Measurements from ENCODE around the gene GOLGA6L7. TPM values are rescaled to one million over a fixed set of nuclear protein-coding genes. Genes with fewer than 3 reads are reported as not detected.
"Not testable (repeated sequence)": the region's sequence is repeated elsewhere in the genome, so short reads cannot be mapped to it uniquely, and the experiment has no call there.

Gene GOLGA6L7
- total and polyA plus RNA-seq, 7 experiments from 2014 or later = not detected

GRCh38 chr15:28854578-28854977, 6.1 kb upstream of the GOLGA6L7 start:
- CTCF ChIA-PET; H3K36me3 ChIP-seq (ENCODE audit: control insufficient read depth in 2 of 3, insufficient read depth in 3 of 3, low read length in 3 of 3); DNase-seq; H3K4me1 Mint-ChIP-seq; intact Hi-C loops (cut with micrococcal nuclease); H3K9me3 Mint-ChIP-seq; ATAC-seq; H3K27ac Mint-ChIP-seq; H3K9me3 ChIP-seq (ENCODE audit: control insufficient read depth in 2 of 3, low read length in 3 of 3); H3K4me3 Mint-ChIP-seq; H3K27ac ChIP-seq (ENCODE audit: low read depth, low read length); H3K27me3 Mint-ChIP-seq; H3K4me3 ChIP-seq (ENCODE audit: low read length); H3K4me1 ChIP-seq (ENCODE audit: control insufficient read depth in 2 of 2, insufficient read depth in 2 of 2, low read length in 2 of 2); H3K27me3 ChIP-seq (ENCODE audit: control insufficient read depth in 2 of 2, insufficient read depth in 2 of 2, low read length in 2 of 2); POLR2A ChIA-PET: not testable (repeated sequence)
- H3K36me3 Mint-ChIP-seq = peaks cover 0 to 12% (median 0%) of the 10 kb centered on the region in 5 donors

GRCh38 chr15:28853654-28854053, 5.2 kb upstream of the GOLGA6L7 start:
- H3K9me3 Mint-ChIP-seq, CTCF ChIA-PET: not testable (repeated sequence)

DNA sequence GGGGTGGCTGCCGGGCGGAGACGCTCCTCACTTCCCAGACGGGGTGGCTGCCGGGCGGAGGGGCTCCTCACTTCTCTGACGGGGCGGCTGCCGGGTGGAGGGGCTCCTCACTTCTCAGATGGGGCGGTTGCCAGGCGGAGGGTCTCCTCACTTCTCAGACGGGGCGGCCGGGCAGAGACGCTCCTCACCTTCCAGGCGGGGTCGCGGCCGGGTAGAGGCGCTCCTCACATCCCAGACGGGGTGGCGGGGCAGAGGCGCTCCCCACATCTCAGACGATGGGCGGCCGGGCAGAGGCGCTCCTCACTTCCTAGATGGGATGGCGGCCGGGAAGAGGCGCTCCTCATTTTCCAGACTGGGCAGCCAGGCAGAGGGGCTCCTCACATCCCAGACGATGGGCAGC, 1.3 kb upstream of the GOLGA6L7 start:
- H3K9me3 ChIP-seq (ENCODE audit: control insufficient read depth in 2 of 3, low read length in 3 of 3); H3K27me3 ChIP-seq (ENCODE audit: control insufficient read depth in 2 of 2, insufficient read depth in 2 of 2, low read length in 2 of 2); H3K36me3 ChIP-seq (ENCODE audit: control insufficient read depth in 2 of 3, insufficient read depth in 3 of 3, low read length in 3 of 3); H3K4me3 ChIP-seq (ENCODE audit: low read length); CTCF ChIA-PET; intact Hi-C loops (cut with micrococcal nuclease); DNase-seq; H3K27ac Mint-ChIP-seq; H3K9me3 Mint-ChIP-seq; H3K4me1 ChIP-seq (ENCODE audit: control insufficient read depth in 2 of 2, insufficient read depth in 2 of 2, low read length in 2 of 2); H3K36me3 Mint-ChIP-seq; ATAC-seq; H3K4me3 Mint-ChIP-seq; H3K27ac ChIP-seq (ENCODE audit: low read depth, low read length); H3K27me3 Mint-ChIP-seq; POLR2A ChIA-PET: not testable (repeated sequence)
- H3K4me1 Mint-ChIP-seq = peaks cover 4 to 15% (median 8%) of the 10 kb centered on the region in 7 donors

More at GRCh38 chr15:28853654-28854053, 5.2 kb upstream of the GOLGA6L7 start:
- ATAC-seq; H3K4me3 ChIP-seq (ENCODE audit: low read length); intact Hi-C loops (cut with micrococcal nuclease); H3K27me3 ChIP-seq (ENCODE audit: control insufficient read depth in 2 of 2, insufficient read depth in 2 of 2, low read length in 2 of 2); H3K27ac Mint-ChIP-seq; H3K4me1 Mint-ChIP-seq; POLR2A ChIA-PET; H3K27ac ChIP-seq (ENCODE audit: low read depth, low read length); H3K9me3 ChIP-seq (ENCODE audit: control insufficient read depth in 2 of 3, low read length in 3 of 3); H3K36me3 ChIP-seq (ENCODE audit: control insufficient read depth in 2 of 3, insufficient read depth in 3 of 3, low read length in 3 of 3); H3K4me1 ChIP-seq (ENCODE audit: control insufficient read depth in 2 of 2, insufficient read depth in 2 of 2, low read length in 2 of 2); H3K27me3 Mint-ChIP-seq; H3K4me3 Mint-ChIP-seq; DNase-seq: not testable (repeated sequence)
- peaks cover 0 to 12% (median 0%) of the 10 kb centered on the region in 5 donors for H3K36me3 Mint-ChIP-seq

DNA sequence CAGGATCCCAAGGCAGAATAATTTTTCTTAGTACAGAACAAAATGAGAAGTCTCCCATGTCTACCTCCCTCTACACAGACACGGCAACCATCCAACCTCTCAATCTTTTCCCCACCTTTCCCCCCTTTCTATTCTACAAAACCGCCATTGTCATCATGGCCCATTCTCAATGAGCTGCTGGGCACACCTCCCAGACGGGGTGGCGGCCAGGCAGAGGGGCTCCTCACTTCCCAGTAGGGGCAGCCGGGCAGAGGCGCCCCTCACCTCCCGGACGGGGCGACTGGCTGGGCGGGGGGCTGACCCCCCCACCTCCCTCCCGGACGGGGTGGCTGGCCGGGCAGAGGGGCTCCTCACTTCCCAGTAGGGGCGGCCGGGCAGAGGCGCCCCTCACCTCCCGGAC, 827 bp upstream of the GOLGA6L7 start:
- not testable (repeated sequence) for H3K4me3 Mint-ChIP-seq

DNA sequence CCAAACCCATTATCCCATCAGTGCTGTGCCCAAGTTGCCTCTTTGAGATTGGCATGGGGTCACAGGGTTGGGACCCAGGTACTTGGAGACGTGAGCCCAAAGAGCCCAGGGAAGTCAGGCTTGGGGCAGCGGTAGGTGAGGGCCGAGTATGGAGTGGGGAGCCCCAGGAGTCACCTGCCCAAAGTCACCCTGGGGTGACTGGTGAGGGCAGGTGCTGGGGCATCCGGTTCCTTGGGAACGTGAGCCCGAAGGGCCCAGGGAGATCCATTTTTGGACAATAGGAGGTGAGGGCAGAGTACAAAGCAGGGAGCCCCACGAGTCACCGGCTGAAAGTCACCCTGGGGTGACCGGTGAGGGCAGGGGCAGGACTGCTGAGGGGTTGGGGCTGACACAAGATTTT, 485 bp downstream of the GOLGA6L7 start:
- intact Hi-C loops (cut with micrococcal nuclease); H3K9me3 Mint-ChIP-seq; ATAC-seq; H3K27me3 ChIP-seq (ENCODE audit: control insufficient read depth in 2 of 2, insufficient read depth in 2 of 2, low read length in 2 of 2); H3K4me3 ChIP-seq (ENCODE audit: low read length); H3K36me3 Mint-ChIP-seq; DNase-seq; H3K9me3 ChIP-seq (ENCODE audit: control insufficient read depth in 2 of 3, low read length in 3 of 3); H3K27me3 Mint-ChIP-seq; H3K4me3 Mint-ChIP-seq; CTCF ChIA-PET; H3K36me3 ChIP-seq (ENCODE audit: control insufficient read depth in 2 of 3, insufficient read depth in 3 of 3, low read length in 3 of 3); H3K4me1 ChIP-seq (ENCODE audit: control insufficient read depth in 2 of 2, insufficient read depth in 2 of 2, low read length in 2 of 2); H3K27ac ChIP-seq (ENCODE audit: low read depth, low read length); POLR2A ChIA-PET: not testable (repeated sequence)
- Mint-ChIP-seq H3K27ac (peak overlapping the region in 1 of 9 donors; percentile 12), H3K4me1 (peaks cover 4 to 15% (median 8%) of the 10 kb centered on the region in 7 donors)

More for the DNA sequence above, 827 bp upstream of the GOLGA6L7 start:
- H3K36me3 ChIP-seq (ENCODE audit: control insufficient read depth in 2 of 3, insufficient read depth in 3 of 3, low read length in 3 of 3); H3K4me3 ChIP-seq (ENCODE audit: low read length); H3K9me3 Mint-ChIP-seq; H3K36me3 Mint-ChIP-seq; CTCF ChIA-PET; H3K27ac ChIP-seq (ENCODE audit: low read depth, low read length); H3K27me3 Mint-ChIP-seq; H3K27me3 ChIP-seq (ENCODE audit: control insufficient read depth in 2 of 2, insufficient read depth in 2 of 2, low read length in 2 of 2); POLR2A ChIA-PET; ATAC-seq; H3K27ac Mint-ChIP-seq; H3K9me3 ChIP-seq (ENCODE audit: control insufficient read depth in 2 of 3, low read length in 3 of 3); intact Hi-C loops (cut with micrococcal nuclease); DNase-seq; H3K4me1 ChIP-seq (ENCODE audit: control insufficient read depth in 2 of 2, insufficient read depth in 2 of 2, low read length in 2 of 2): not testable (repeated sequence)
- peaks cover 4 to 15% (median 8%) of the 10 kb centered on the region in 7 donors for H3K4me1 Mint-ChIP-seq

- intact Hi-C loops (cut with micrococcal nuclease); H3K4me1 ChIP-seq (ENCODE audit: control insufficient read depth in 2 of 2, insufficient read depth in 2 of 2, low read length in 2 of 2); H3K9me3 ChIP-seq (ENCODE audit: control insufficient read depth in 2 of 3, low read length in 3 of 3); H3K9me3 Mint-ChIP-seq; H3K27me3 ChIP-seq (ENCODE audit: control insufficient read depth in 2 of 2, insufficient read depth in 2 of 2, low read length in 2 of 2); H3K4me3 Mint-ChIP-seq; CTCF ChIA-PET; H3K36me3 Mint-ChIP-seq; H3K27me3 Mint-ChIP-seq; POLR2A ChIA-PET; H3K27ac ChIP-seq (ENCODE audit: low read depth, low read length); H3K36me3 ChIP-seq (ENCODE audit: control insufficient read depth in 2 of 3, insufficient read depth in 3 of 3, low read length in 3 of 3); H3K4me3 ChIP-seq (ENCODE audit: low read length): not testable (repeated sequence)
- ATAC-seq (peak; percentile 61), DNase-seq (peak in 3 of 9 donors; percentile 10 to 29 (median 15))
- Mint-ChIP-seq H3K27ac (peak overlapping the region in 7 of 9 donors; percentile 25 to 68 (median 53)), H3K4me1 (peaks cover 4 to 15% (median 8%) of the 10 kb centered on the region in 7 donors)
Observed at GRCh38 chr15:28847247-28847646, 1.2 kb downstream of the GOLGA6L7 start.

DNA sequence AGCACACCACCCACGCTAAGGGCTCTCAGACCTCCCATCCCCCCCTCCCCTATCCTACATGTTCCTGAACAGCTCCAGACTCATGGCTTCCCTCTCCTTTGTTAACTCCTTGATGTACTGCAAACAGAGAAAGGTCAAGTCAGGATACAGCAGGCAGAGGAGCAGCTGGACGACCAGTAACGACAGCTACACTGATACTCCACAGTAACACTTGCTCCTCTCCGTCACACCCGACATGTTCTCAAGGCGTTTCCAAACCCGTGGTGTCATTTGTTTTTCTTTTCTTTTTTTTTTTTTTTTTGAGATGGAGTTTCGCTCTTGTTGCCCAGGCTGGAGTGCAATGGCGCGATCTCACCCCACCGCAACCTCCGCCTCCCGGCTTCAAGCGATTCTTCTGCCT, 4.3 kb downstream of the GOLGA6L7 start:
- DNase-seq; POLR2A ChIA-PET; H3K9me3 ChIP-seq (ENCODE audit: control insufficient read depth in 2 of 3, low read length in 3 of 3); H3K4me3 ChIP-seq (ENCODE audit: low read length); H3K4me3 Mint-ChIP-seq; H3K27me3 Mint-ChIP-seq; H3K36me3 ChIP-seq (ENCODE audit: control insufficient read depth in 2 of 3, insufficient read depth in 3 of 3, low read length in 3 of 3); H3K9me3 Mint-ChIP-seq; H3K27ac Mint-ChIP-seq; CTCF ChIA-PET; H3K36me3 Mint-ChIP-seq; H3K27ac ChIP-seq (ENCODE audit: low read depth, low read length); H3K4me1 ChIP-seq (ENCODE audit: control insufficient read depth in 2 of 2, insufficient read depth in 2 of 2, low read length in 2 of 2); ATAC-seq; H3K27me3 ChIP-seq (ENCODE audit: control insufficient read depth in 2 of 2, insufficient read depth in 2 of 2, low read length in 2 of 2); intact Hi-C loops (cut with micrococcal nuclease): not testable (repeated sequence)
- H3K4me1 Mint-ChIP-seq = peaks cover 4 to 15% (median 8%) of the 10 kb centered on the region in 7 donors

Measured in naive thymus-derived CD4-positive, alpha-beta T cell (primary cell).